GM20000 (cell line): Measurements from ENCODE around the gene STARD6.
"Not testable (repeated sequence)": the region's sequence is repeated elsewhere in the genome, so short reads cannot be mapped to it uniquely, and the experiment has no call there.

Experiments used
- DNase-seq: peaks from one replicate; pipeline ENCODE4 v3.0.0; 2012; ENCODE audit warnings: low spot score
- TF ChIP-seq, protein P1 (sequence below): IDR thresholded peaks from 2 replicates; pipeline ENCODE4 v1.5.1; 2012; ENCODE audit warnings: mild to moderate bottlenecking, control low read depth; ENCODE audit errors: extremely low read depth, missing control alignments

The STARD6 gene

GRCh38 chr18:54389143-54389505, 31.5 kb upstream of the STARD6 start:
- TF ChIP-seq, protein P1, sequence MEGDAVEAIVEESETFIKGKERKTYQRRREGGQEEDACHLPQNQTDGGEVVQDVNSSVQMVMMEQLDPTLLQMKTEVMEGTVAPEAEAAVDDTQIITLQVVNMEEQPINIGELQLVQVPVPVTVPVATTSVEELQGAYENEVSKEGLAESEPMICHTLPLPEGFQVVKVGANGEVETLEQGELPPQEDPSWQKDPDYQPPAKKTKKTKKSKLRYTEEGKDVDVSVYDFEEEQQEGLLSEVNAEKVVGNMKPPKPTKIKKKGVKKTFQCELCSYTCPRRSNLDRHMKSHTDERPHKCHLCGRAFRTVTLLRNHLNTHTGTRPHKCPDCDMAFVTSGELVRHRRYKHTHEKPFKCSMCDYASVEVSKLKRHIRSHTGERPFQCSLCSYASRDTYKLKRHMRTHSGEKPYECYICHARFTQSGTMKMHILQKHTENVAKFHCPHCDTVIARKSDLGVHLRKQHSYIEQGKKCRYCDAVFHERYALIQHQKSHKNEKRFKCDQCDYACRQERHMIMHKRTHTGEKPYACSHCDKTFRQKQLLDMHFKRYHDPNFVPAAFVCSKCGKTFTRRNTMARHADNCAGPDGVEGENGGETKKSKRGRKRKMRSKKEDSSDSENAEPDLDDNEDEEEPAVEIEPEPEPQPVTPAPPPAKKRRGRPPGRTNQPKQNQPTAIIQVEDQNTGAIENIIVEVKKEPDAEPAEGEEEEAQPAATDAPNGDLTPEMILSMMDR = no peak
- DNase-seq = no peak

DNA sequence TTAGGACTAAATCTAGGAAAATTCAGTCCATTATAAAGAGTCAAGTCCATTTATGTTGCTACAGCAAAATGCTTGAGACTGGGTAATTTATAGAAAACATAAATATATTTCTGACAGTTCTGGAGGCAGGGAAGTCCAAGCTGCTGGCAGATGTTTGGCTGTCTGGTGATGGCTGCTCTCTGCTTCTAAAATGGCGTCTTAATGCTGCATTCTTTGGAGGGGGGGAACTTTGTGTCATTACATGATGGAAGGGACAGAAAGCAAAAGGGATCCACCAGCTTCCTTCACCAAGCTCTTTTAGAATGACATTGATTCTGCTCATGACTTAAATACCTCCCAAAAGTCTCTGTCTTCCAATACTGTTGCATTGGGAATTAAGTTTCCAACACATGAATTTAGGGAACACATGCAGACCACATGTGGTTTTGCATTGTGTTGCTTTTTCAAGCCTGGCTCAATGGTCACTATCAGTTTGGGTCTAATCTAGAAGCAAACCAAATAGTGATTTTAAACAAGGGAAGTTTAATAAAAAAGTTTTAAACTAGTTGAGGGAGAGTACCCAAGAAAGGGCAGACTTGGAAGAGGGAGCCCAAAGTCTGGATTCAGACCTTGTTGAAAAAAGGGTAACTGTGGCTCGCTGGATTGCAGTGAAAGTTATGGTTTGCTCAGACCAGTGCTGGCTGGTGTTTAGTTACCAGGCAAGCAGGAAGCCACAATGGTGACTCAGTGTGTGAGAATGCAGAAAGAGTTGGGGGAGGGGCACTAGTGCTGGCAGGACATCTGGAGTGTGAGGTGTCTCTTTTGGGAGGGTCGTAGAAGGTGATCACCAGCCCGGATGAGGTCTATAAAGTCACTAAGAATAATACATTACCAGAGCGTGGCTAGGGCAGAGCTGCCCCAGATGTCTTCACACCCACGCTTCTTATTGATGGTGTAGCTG, 30.8 kb upstream of the STARD6 start:
- DNase-seq = peak; percentile 18
- TF ChIP-seq, protein P1 = no peak

DNA sequence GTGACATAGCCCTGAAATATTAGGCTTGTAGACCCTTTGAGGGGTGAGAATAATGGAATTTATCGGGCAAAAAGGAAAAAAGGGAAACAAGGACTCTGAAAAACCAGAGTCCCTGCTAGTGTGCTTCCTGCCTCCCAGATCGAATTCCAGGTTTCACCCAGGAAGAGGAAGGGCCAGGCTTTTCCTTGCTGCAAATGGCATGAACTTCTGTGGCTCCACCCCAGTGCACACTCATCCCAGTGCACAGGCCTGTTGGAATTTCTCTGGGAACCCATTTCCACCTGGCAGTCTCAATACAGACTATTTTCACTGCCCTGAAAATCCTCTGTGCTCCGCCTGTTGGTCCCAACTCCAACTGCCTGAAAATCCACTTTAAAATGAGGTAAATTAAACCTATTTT, 30.0 kb upstream of the STARD6 start:
- DNase-seq = no peak
- TF ChIP-seq, protein P1 = no peak

DNA sequence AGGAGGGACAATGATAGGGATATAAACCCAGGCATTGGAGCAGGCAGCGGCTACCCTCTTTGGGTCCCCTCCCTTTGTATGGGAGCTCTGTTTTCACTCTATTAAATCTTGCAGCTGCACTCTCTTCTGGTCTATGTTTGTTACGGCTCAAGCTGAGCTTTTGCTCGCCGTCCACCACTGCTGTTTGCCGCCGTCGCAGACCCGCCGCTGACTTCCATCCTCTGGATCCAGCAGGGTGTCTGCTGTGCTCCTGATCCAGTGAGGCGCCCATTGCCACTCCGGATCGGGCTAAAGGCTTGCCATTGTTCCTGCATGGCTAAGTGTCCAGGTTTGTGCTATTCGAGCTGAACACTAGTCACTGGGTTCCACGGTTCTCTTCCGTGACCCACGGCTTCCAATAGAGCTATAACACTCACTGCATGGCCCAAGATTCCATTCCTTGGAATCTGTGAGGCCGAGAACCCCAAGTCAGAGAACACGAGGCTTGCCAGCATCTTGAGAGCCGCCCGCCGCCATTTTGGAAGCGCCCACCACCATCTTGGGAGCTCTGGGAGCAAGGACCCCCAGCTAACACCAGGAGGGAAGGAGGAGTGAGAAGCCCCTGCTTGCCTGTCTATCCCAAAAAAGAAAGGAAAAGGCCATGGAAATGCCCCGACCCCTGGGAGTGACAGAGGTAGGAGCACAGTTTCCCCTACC, 29.3 kb upstream of the STARD6 start:
- DNase-seq = not testable (repeated sequence)

- no peak for DNase-seq
- TF ChIP-seq, protein P1 = no peak
These were observed 28.4 kb upstream of the STARD6 start for GRCh38 chr18:54386043-54386442.

GRCh38 chr18:54382733-54383252, 25.1 kb upstream of the STARD6 start:
- DNase-seq = no peak
- TF ChIP-seq, protein P1 = no peak

GRCh38 chr18:54382076-54382475, 24.4 kb upstream of the STARD6 start:
- DNase-seq = no peak
- TF ChIP-seq, protein P1 = no peak
